NCI-H2227 (cell line): ENCODE results near the gene SDHA.

Experiments used
- DNase-seq: peaks from one replicate; lab custom pipeline; 2025; ENCODE audit not compliant: unreplicated experiment; lab: John Stamatoyannopoulos, UW

The SDHA gene

DNA sequence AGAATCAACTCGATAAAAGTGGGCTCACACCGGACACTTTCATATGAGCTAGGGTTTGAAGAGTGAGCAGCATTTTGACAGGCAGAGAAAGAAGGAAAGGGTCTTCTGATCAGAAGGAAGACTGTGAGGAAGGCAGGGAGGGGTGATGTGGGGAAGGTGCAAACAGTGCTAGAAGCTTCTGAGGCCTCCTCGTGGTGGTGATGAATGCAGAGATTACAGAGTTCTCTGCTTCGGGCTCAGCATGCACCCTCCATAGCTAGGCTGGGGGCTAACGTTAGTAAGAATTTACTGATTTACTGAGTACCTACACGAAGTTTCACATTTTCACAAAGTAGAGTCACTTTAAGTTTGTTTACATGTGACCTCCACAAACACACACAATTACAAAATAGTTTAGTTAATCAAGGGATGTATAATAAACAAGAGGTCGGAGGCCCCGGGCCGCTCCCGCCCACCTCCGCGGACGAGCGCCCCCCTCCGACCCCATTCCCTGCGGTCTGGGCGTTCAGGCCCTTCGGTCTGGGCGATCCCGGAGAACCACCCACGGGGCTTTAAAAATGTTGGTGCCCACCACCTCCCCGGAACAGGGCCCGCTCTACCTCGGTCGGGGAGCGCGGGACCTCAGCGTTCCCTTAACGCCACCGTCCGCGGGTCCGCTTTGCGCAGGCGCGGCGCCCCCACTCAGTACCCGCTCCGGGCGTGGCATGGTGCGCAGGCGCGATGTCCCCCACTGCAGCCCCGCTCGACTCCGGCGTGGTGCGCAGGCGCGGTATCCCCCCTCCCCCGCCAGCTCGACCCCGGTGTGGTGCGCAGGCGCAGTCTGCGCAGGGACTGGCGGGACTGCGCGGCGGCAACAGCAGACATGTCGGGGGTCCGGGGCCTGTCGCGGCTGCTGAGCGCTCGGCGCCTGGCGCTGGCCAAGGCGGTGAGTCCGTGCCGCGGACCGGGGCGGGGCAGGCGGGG is at the start of gene SDHA, which contains the start of gene CCDC127:
TSS of gene SDHA (plus strand) at position 827 of the 963 bp plus-strand sequence. CDS start at position 863, 36 bp downstream.
TSS of gene CCDC127 (minus strand) at position 660 of the 963 bp plus-strand sequence. CDS start 1,304 bp downstream, outside the sequence.
- peak; percentile 99 for DNase-seq

DNA sequence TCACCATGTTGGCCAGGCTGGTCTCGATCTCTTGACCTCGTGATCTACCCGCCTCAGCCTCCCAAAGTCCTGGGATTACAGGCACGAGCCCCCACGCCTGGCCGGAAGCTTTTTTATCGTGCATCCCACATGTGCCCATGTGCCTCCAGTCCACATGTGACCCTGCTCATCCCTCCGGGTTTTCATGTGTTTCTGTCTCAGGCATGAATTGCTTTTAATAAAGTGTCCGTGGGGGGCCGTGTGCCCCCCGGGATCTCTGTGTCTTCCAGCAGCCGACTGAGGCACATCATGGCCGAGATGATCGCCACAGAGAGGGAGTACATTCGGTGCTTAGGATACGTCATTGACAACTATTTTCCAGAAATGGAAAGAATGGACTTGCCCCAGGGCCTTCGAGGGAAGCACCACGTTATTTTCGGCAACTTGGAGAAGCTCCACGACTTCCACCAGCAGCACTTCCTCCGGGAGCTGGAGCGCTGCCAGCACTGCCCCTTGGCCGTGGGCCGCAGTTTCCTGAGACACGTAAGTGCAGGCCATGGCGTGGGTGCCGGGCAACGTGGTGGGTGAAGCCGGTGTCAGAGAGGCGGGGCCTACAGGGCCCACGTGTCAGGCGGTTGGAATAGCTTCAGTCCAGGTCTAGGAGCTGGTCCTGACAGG is 48.9 kb upstream of the SDHA start:
- DNase-seq: no peak

- DNase-seq: no peak
Measured at GRCh38 chr5:169728-170094, 48.4 kb upstream of the SDHA start.

- DNase-seq: no peak
Measured at GRCh38 chr5:170971-171800, 46.9 kb upstream of the SDHA start.

DNA sequence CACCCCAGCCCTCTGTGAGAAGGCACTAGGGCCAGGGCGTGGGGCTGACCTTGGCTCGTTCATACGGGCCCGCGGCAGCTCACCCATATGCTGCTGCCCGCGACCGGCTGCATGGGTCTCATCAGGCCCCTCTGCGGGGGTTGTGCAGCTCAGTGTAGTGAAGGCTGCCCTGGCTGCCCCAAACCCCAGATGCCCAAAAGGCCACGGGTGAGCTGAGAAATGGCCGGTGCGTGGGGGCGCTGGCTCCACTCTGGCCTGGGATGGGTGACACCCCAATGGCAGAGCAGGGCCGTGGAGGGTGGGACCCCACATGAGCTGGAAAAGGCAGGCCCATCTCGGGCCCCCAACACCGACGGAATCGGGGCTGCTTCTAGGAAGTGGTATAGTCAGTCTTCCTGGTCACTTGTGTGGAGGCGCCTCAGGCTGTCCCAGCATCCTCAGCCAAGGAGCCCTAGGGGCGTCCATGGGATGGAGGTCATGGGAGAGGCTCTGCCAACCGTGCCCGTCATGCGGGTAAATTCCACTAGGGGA is 46.3 kb upstream of the SDHA start:
- DNase-seq: no peak

DNA sequence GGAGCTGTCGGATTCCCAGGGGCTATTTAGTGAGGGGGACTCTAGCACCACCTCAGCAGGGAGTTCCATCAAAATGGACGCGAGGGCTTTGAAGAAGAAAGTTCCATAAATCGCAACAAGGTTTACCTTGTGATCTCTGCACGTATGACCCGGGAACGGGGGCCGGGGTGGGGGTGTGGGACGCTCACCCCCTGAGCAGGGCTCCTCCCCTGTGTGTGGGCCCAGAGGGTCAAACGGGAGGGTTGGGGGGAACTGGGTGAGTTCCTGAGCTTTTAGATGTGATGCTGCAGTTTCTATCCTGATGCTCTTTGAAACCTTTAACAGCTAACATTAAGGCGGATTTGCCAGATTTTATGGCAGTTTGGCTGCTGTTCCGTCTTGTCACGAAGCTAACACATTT is 45.7 kb upstream of the SDHA start:
- DNase-seq: no peak

DNA sequence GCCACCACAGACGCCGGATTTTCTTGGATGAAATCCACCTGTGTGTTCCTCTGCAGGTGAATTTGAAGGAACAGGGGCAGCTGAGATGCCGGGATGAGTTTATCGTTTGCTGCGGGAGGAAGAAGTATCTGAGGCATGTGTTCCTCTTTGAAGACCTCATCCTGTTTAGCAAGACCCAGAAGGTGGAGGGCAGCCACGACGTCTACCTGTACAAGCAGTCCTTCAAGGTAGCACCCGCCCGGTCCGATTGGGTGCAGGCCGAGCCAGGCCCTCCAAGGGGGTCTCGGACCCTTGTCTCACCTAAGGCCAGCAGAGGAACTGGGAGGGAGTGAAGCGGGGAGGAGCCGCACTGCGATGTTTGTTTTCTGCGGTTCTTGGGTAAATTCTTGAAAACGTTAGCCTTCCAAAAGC is 45.3 kb upstream of the SDHA start:
- no peak for DNase-seq

DNA sequence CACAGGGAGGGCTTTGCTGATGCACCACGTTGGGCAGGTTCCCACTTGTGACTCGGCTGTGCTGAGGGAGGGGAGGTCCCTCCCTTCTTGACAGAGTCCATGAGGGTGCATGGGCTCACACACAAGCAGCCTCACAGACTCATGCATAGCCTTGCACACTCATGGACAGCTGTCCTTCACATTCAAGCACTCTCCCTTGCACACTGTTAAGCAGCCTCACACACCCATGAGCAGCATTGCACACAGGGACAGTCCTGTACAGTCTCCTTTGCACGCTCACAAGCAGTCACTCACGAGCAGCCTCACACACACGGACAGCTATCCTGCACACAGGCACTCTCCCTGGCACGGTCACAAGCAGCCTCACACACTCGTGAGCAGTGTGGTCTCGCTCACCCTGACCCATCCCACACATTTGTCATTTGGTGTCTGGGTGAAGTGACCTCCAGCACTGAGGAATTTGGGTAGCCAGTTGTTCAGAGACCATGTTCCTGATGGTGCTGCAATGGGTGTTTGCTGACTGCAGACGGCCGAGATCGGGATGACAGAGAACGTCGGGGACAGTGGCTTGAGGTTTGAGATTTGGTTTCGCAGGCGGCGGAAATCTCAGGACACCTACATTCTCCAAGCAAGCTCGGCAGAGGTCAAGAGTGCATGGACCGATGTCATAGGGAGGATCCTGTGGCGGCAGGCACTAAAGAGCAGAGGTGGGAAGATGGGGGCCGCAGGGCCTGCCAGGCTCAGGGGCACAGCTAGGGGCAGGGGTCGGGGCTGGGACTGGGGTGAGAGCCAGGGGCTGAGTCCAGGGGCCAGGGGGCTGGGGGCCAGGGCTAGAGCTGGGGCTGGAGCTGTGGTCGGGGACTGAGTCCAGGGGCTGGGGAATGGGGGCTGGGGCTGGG is 44.5 kb upstream of the SDHA start:
- no peak for DNase-seq

- DNase-seq: no peak
Measured at GRCh38 chr5:174291-174600, 43.9 kb upstream of the SDHA start.

DNA sequence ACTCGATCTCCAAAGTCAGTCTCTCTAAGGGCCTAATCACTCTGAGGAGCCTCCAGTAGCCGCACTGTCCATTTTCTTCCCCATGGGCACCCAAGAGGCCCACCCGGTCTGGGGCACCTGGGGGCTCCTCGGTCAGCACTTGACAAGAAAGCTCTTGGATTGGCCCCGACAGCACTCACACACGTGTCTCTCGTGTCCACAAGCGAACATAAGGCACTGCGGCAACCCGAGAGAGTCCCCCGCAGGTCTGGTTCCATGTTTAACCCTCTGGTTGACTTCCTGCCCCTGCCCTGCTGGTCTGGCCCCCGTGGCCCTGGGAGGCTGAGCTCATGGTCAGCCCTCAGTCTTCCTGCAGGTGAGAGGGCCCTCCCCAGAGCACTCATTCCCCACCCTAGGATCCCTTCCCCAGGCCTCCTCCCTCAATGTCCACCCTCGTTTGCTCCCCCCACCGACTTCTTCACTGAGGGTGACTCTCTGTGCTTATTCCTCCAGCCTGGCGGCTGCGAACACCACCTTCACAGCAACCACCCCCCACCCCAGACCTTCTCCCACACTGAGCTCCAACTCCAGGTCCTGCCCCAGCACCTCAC is 43.1 kb upstream of the SDHA start:
- no peak for DNase-seq

- DNase-seq: no peak
Measured at GRCh38 chr5:176296-176823, 41.8 kb upstream of the SDHA start.

DNA sequence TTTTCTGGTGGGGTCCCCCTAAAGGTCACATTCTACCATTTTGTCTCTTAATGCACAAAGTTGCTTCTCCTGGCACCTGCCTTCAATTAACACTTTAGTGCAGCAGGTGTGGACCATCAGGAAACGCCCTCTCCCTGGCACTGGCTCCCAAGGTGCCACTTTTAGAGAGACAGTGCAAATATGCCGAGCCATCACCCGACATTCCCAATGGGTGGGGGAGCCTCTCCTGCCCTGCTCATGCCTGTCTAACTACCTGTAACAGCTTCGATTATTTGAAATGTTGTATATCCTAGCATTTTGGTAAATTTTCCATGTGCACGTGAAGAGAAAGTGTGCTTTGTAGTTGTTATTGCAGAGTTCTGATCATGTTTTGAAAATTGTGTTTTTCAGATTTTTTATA is 40.0 kb upstream of the SDHA start:
- no peak for DNase-seq

DNA sequence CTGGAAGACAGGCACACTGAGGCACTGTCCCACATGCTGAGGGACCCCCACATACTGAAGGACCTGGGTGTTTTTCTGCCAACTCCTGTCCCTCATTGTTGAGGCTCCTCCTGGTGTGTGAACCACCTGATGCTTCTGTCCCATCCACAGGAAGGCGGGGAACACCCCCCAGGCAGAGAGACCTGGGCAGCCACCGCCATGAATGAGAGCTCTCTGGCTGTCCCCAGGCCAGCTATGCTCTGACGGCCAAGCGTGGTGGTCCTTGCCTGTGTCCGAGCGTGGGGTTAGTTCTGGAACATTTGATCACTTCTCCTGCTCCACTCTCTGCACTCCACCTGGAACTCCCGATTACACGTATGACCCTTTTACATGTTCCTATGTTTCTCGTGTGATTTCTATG is 38.7 kb upstream of the SDHA start:
- no peak for DNase-seq

GRCh38 chr5:180286-180918 is 37.7 kb upstream of the SDHA start:
- DNase-seq: no peak

DNA sequence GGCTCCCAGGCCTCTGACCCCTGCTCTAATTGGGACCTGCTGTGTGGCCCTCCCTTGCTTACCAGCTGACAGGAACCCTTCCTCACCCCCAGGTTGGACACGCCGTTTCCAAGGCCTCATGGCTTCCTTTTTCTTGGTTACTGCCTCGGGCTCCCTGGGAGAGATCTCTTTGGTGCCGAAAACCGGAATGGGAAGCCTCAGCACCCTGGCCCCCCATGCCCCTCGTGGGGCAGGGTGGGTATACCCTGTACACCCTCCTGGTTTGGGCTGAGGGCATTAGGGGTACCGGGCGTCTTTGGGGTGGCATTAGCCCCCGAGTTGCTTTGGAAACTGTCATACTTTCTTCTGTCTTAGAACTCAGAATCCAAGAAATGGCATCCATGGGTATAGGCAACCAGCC is 37.0 kb upstream of the SDHA start:
- no peak for DNase-seq

GRCh38 chr5:181566-181965 is 36.6 kb upstream of the SDHA start:
- no peak for DNase-seq

DNA sequence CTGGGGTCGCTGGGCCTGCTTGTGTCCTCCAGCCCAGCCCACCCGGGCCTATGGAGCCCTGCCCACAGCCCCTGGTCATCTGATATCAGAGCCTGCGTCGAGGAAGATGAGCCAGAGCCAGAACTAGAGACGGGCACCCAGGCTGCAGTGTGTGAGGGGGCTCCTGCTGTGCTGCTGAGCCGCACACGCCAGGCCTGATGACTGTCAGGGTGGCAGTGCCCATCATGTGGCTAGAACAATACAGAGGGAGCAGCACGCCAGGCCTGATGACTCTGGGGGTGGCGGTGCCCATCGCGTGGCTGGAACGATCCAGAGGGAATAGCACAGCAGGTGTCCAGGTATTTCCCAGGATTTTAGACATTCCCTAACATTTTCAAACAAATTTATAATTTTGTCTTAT is 36.0 kb upstream of the SDHA start:
- DNase-seq: no peak

GRCh38 chr5:184471-184870 is 33.6 kb upstream of the SDHA start:
- no peak for DNase-seq
